Measurements from ENCODE around the gene FRY.
A peak's percentile ranks its signal among the peaks of the same experiment; 100 is the strongest.
"Not testable (repeated sequence)": the region's sequence is repeated elsewhere in the genome, so short reads cannot be mapped to it uniquely, and the experiment has no call there.

FRY gene

GRCh38 chr13:31996601-31997000, 35.0 kb upstream of the FRY start:
- ChIA-PET CTCF (interaction anchor here (1.8 to 3.5 kb wide), 2 partner anchors 11 to 17 kb away, joined by 4 to 24 read pairs; no protein-coding TSS in a partner anchor), POLR2A (no interaction called here)
- TF ChIP-seq, protein P1, sequence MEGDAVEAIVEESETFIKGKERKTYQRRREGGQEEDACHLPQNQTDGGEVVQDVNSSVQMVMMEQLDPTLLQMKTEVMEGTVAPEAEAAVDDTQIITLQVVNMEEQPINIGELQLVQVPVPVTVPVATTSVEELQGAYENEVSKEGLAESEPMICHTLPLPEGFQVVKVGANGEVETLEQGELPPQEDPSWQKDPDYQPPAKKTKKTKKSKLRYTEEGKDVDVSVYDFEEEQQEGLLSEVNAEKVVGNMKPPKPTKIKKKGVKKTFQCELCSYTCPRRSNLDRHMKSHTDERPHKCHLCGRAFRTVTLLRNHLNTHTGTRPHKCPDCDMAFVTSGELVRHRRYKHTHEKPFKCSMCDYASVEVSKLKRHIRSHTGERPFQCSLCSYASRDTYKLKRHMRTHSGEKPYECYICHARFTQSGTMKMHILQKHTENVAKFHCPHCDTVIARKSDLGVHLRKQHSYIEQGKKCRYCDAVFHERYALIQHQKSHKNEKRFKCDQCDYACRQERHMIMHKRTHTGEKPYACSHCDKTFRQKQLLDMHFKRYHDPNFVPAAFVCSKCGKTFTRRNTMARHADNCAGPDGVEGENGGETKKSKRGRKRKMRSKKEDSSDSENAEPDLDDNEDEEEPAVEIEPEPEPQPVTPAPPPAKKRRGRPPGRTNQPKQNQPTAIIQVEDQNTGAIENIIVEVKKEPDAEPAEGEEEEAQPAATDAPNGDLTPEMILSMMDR (IDR thresholded peaks at IDR 0.05; ENCODE audit: control extremely low read depth, extremely low read depth, low read depth, missing control alignments), result no peak
- no peak for DNase-seq (ENCODE audit: extremely low spot score)

- POLR2A ChIA-PET, result no interaction called here
- CTCF ChIA-PET, result interaction anchor here (0.9 kb wide), 2 partner anchors 9 to 87 kb away, joined by 3 to 7 read pairs; no protein-coding TSS in a partner anchor
- TF ChIP-seq, protein P1 (IDR thresholded peaks at IDR 0.05; ENCODE audit: control extremely low read depth, extremely low read depth, low read depth, missing control alignments), result no peak
Measured at GRCh38 chr13:31997641-31998040, 33.9 kb upstream of the FRY start.

DNA sequence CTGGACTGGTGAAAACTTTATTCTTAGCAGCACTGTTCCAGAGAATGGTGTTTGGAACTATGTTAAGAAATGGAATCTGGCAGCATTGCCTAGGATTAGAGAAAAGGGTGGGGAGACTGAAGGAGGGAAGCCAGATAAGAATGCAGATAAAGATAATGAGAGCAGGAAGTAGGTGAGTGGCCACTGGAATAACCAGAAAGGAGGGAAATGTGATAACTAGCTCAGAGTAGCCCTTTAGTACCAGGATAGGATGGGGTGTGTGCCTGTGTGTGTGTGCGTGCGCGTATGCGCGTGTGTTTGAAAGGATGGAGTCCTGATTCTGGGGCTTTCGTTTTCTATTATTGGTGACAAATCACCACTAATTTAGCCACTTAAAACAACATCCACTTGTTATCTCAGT, 33.4 kb upstream of the FRY start:
- CTCF ChIA-PET, result interaction anchor here (0.9 kb wide), 2 partner anchors 8 to 88 kb away, joined by 3 to 7 read pairs; no protein-coding TSS in a partner anchor
- TF ChIP-seq, protein P1 (IDR thresholded peaks at IDR 0.05; ENCODE audit: control extremely low read depth, extremely low read depth, low read depth, missing control alignments), result no peak
- POLR2A ChIA-PET, result no interaction called here
- DNase-seq (ENCODE audit: extremely low spot score), result no peak

More at GRCh38 chr13:31997641-31998040, 33.9 kb upstream of the FRY start:
- DNase-seq (ENCODE audit: extremely low spot score), result no peak

DNA sequence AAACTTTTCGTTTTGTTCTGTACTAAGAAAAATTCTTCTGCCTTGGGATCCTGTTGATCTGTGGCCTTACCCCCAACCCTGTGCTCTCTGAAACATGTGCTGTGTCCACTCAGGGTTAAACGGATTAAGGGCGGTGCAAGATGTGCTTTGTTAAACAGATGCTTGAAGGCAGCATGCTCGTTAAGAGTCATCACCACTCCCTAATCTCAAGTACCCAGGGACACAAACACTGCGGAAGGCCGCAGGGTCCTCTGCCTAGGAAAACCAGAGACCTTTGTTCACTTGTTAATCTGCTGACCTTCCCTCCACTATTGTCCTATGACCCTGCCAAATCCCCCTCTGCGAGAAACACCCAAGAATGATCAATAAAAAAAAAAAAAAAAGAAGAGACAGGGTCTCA, 30.8 kb upstream of the FRY start:
- CTCF ChIA-PET, result interaction anchor here (0.9 to 1.6 kb wide), 11 partner anchors 9 to 582 kb away, joined by 3 to 10 read pairs (median 4); no protein-coding TSS in a partner anchor
- POLR2A ChIA-PET; DNase-seq (ENCODE audit: extremely low spot score): not testable (repeated sequence)

- TF ChIP-seq, protein P1 (IDR thresholded peaks at IDR 0.05; ENCODE audit: control extremely low read depth, extremely low read depth, low read depth, missing control alignments), result peak; percentile 57
- peak; percentile 70 for DNase-seq (ENCODE audit: extremely low spot score)
- ChIA-PET CTCF (interaction anchor here (0.7 to 1.6 kb wide), 19 partner anchors 9 to 581 kb away, joined by 3 to 10 read pairs (median 4); no protein-coding TSS in a partner anchor), POLR2A (no interaction called here)
Measured at GRCh38 chr13:32001154-32001768, 30.3 kb upstream of the FRY start.

- TF ChIP-seq, protein P1 (IDR thresholded peaks at IDR 0.05; ENCODE audit: control extremely low read depth, extremely low read depth, low read depth, missing control alignments), result no peak
- ChIA-PET POLR2A (no interaction called here), CTCF (interaction anchor here (0.7 to 1.6 kb wide), 19 partner anchors 9 to 581 kb away, joined by 3 to 10 read pairs (median 4); no protein-coding TSS in a partner anchor)
- no peak for DNase-seq (ENCODE audit: extremely low spot score)
Measured at GRCh38 chr13:32001769-32002168, 29.8 kb upstream of the FRY start.

DNA sequence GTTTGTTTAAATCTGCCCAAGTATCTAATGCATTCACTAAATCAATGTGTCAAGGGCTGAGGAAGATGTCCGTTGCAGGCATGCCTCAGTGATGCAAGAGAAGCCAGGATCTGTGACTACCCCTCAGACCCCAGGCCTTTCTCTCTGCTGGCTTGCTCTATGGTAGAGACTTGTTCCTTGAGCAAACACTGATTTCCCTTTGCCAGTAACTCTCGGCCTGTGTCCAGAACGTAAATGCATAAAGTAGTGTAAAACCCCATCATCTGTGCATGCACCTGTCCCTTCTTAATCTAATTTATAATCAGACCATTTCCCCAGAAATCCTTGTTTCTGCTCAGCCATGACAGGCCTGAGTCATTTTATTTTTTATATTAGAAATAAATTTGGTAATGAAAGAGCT, 28.7 kb upstream of the FRY start:
- DNase-seq (ENCODE audit: extremely low spot score), result no peak
- POLR2A ChIA-PET, result no interaction called here
- CTCF ChIA-PET, result interaction anchor here (0.8 to 1.4 kb wide), 2 partner anchors 9 to 16 kb away, joined by 3 to 4 read pairs; no protein-coding TSS in a partner anchor
- TF ChIP-seq, protein P1 (IDR thresholded peaks at IDR 0.05; ENCODE audit: control extremely low read depth, extremely low read depth, low read depth, missing control alignments), result no peak

All from GM10248 (cell line).